NOMO-1 treated with DMSO at 0.1 percent for 48 hours (cell line): ENCODE results near the gene GSTM1.
A peak's percentile ranks its signal among the peaks of the same experiment; 100 is the strongest.
"Not testable (repeated sequence)": the region's sequence is repeated elsewhere in the genome, so short reads cannot be mapped to it uniquely, and the experiment has no call there.

Source experiments
- DNase-seq: peaks from one replicate; lab custom pipeline; 2025; ENCODE audit not compliant: unreplicated experiment; lab: John Stamatoyannopoulos, UW

Gene GSTM1

GRCh38 chr1:109659997-109660690 lies 27.5 kb upstream of the GSTM1 start:
- peak; percentile 20 for DNase-seq

DNA sequence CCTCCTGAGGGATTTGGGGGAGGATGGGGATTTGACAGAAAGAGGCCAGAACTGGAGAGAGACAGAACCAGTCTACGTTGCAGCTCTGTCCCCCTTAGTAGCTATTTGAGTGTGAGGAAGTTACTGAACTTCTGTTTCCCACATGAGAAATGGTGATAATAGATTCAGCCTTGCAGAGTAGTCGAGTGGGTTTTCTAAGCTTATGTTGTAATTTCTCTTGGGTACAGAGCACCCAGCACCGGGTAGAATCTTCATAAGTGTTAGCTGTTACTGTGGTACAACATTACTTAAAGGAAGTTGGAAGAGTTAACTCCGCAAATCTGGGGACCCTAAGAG lies 27.0 kb upstream of the GSTM1 start:
- peak; percentile 28 for DNase-seq

- DNase-seq: no peak
Measured at GRCh38 chr1:109661391-109661790, 26.2 kb upstream of the GSTM1 start.

- no peak for DNase-seq
Measured at GRCh38 chr1:109664671-109665070, 22.9 kb upstream of the GSTM1 start.

DNA sequence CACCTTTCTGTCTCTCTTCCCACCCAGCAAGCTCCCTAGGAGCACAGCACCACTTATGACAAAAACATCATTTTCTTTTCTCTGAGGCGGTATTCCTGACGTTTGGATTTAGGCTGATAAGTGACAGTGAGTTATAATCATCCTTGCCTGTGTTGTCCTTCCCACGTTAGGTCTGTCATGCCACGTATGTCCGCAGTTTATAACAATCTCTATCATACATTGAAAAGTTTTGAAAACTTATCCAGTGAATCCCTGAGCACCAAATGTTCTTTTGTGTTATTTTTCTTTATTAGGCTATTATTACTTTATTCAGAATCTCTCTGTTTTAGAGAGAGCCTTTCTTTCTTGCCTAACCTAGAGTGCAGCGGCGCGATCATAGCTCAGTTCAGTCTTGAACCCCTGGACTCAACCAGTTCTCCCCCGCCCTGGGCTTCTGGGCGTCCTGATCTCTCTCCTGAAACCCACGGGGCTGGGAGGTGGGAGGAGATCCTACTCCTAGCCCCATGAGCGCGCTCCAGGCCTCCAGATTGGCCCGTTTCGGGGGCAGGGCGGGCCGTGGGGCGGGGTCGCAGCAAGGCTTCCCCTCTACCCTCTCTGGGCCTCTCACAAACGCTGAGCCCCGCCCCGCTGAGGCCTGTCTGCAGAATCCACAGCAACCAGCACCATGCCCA lies 20.0 kb upstream of the GSTM1 start, which contains the start of gene GSTM2:
TSS of gene GSTM2 (plus strand) at position 606 of the 671 bp plus-strand sequence. CDS start at position 665, 59 bp downstream.
- peak; percentile 68 for DNase-seq

DNA sequence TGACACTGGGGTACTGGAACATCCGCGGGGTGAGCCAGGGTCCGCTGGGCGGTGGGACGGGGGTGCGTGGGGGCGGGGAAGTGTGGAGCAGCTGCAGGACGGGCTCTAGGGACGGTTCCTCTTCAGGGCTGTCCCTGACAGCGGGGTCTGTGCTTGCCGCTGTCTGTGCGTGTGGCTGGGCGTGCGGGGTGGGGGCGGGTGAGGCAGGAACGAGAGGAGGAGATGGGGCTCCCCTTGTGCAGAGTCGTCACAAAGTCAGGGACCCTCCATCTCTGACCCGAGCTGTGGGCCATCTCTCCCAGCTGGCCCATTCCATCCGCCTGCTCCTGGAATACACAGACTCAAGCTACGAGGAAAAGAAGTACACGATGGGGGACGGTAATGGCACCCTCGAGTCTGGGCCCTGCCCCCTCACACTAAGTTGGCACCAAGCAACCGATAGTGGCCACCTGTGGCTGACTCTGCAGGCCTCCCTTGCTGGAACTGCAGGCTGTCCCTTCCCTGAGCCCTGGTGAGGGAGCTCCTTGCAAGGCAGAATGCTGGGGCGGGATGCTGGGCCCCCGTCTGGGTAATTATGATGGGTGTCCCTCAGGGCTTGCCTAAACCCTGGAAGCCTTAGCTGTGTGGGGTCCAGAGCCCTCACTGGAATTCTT lies 19.4 kb upstream of the GSTM1 start:
- DNase-seq: no peak

- DNase-seq: peak; percentile 12
Measured at GRCh38 chr1:109669246-109669948, 18.2 kb upstream of the GSTM1 start.

DNA sequence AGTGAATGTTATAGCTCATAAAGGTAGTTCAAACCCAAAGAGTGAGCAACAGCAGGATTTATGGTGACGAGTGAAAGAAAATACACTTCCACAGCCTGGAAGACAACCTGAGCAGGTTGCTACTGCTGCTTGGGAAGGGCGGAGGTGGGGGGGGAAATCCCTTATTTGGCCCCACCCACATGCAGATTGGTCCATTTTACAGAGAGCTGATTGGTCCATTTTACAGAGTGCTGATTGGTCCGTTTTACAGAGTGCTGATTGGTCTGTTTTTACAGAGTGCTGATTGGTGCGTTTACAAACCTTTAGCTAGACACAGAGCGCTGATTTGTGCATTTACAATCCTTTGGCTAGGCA lies 17.7 kb upstream of the GSTM1 start:
- not testable (repeated sequence) for DNase-seq

- no peak for DNase-seq
Measured at GRCh38 chr1:109671067-109671466, 16.6 kb upstream of the GSTM1 start.

DNA sequence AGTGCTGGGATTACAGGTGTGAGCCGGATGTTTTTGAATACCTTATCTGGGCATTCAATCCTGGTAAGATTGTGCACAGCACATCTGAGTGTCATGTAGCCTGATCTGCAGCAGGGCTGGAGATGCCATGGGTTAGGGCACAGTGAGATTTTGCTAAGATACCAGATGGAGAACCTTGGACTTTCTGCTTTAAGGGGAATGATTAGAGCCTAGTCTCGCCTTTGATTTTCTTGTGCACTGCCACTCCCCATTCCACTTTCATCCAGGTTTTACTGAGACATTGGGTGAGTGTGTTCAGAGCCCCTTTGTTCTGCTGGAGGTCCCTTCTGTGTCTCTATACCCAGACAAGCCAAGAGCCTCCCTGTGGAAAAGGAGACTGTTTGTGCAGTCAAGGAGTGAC lies 13.8 kb upstream of the GSTM1 start:
- not testable (repeated sequence) for DNase-seq

DNA sequence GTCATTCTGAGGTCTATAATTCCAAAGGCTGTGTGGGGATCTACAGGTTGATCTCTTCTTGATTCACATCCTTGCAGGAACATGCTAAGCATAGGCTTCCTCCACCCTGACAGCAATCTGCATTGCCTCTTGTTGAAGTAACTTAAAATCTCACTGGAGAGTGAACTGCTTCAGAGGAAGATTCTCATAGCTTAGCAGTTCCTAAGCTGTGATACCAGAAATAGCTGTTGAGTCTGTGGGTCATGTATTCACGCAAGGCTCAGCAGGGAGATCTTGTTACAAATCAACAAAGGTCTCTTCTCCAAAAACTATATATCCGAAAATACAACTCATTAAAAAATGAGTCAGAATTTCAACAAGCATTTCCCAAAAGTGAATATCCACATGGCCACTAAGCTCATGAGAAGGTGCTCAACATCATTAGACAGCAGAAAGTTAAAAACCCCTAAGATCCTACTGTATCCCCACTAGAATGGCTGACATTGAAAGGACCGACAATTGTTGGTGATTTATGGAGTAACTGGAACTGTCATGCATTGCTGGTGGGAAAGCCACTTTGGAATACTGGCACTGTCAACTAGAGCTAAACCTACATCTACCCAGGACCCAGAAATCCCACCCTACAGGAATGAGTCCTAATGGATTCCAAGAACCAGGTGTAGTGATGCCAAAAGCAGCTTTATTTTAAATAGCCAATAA lies 10.8 kb upstream of the GSTM1 start:
- not testable (repeated sequence) for DNase-seq

DNA sequence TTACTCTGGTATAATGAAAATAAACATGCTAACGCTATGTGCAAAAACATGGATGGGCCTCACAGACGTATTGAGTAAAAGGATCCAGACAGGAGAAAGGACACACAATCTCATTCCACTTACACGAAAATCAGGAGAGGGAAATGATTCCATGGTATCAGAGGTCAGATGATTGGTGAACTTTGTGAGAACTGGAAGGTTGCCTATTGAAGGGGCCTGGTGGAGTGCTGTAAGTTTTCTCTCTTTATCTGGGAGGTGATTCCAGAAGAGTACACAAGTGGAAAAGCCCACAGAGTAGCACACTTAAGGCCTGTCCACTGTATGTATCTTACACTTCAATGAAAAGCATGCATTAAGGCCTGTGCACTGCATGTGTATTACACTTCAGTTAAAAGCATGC lies 10.2 kb upstream of the GSTM1 start:
- DNase-seq: no peak

DNA sequence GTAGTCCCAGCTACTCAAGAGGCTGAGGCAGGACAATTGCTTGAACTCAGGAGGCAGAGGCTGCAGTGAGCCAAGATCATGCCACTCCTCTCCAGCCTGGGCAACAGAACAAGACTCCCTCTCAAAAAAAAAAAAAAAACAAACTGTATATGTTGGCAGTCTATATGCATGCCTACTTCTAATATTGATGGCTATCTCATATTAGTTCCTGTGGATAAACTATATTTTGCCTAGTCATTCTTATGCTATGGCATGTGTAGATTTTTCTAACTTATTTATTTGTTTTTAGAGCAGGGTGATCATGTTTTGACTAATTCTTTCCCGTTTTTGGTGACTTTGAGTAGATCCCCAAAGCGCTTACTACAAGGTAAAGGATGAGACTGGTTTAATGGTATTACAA lies 9.0 kb upstream of the GSTM1 start:
- DNase-seq: not testable (repeated sequence)

DNA sequence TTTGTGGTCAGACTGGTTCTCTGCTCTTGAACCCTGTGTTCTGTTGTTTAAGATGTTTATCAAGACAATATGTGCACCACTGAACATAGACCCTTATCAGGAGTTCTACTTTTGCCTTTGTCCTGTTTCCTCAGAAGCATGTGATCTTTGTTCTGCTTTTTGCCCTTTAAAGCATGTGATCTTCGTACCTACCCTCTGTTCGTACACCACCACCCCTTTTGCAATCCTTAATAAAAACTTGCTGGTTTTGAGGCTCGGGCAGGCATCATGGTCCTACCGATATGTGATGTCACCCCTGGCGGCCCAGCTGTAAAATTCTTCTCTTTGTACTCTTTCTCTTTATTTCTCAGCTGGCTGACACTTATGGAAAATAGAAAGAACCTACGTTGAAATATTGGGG lies 2.8 kb upstream of the GSTM1 start:
- not testable (repeated sequence) for DNase-seq

DNA sequence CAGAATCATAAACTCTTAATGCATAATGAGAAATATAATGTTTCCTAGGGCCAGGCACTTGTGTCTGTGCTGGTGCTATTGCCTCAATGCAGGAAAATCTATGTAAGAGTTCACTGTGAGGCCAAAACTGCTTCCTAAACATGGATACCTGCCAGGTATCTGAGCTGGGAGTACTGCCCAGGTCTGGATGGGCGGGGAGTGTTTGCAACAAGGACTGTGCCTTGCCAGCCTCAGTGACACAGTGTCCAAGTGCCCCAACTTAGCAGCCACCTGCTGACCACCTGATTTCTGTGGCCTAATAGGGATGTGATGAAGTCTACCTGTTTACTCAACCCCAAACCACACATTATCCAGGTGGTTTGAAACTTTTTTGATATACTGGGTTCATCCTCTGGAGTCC lies 2.2 kb upstream of the GSTM1 start:
- DNase-seq: not testable (repeated sequence)

DNA sequence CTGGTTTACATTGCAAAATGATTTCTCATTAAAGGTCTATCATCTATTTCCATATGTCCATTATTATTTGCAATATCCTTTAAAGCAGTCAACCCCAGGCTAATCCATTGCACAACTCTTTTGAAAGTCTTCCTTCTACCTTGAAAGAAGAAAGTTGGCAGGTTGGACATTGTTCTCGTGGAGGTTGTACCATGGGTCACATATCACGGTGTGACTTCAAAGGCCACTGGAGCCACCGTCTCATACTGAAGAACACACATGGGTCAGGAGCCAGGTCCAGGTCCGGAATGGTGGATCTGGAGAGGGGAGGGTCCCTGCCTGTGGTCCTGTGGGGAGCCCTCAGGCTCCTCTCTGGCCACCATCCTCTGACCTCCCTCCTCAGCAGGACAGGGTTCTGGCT lies 1.7 kb upstream of the GSTM1 start:
- not testable (repeated sequence) for DNase-seq

- DNase-seq: not testable (repeated sequence)
Measured at GRCh38 chr1:109687109-109687508, 508 bp upstream of the GSTM1 start.

GRCh38 chr1:109689844-109690405 lies 2.3 kb downstream of the GSTM1 start:
- no peak for DNase-seq

DNA sequence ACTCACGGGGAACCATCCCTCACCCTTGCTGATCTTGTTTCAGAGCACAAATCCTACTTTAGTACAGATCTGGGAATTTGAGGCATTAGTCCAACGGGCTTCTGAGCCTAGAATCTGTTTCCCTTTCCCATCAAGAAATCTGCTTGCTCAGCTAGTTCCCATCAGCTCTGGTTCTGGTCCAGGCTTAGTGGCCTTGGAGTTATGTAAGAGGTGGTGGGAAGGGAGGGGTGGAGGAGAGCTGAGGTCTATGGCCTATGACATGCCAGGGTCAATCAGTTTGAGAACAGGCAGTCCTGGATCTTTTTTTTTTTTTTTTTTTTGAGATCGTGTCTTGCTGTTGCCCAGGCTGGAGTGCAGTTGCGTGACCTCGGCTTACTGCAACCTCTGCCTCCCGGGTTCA lies 4.1 kb downstream of the GSTM1 start:
- no peak for DNase-seq

DNA sequence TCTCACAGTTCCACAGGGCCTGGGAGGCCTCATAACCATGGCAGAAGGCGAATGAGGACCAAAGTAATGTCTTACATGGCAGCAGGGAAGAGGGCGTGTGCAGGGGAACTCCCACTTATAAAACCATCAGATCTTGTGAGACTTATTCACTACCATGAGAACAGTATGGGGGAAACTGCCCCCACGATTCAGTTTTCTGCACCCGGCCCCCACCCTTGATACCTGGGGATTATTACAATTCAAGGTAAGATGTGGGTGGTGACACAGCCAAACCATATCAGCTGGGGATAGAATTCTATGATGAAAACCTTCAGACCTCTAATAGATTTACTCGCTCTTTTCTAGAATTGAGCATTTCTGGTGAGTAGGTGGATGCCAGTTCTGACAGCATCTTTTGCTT lies 6.8 kb downstream of the GSTM1 start:
- DNase-seq: not testable (repeated sequence)

- DNase-seq: not testable (repeated sequence)
Measured at GRCh38 chr1:109695138-109695537, 7.5 kb downstream of the GSTM1 start.
